Measurements from ENCODE around the gene IP6K1. TPM values are rescaled to one million over a fixed set of nuclear protein-coding genes. Genes with fewer than 3 reads are reported as not detected.

IP6K1 gene
- total RNA-seq, 6 experiments from 2014 or later: 12.6 to 19.6 (median 16.2) TPM

GRCh38 chr3:49722896-49723295 lies 63.4 kb downstream of the IP6K1 start:
- Histone ChIP-seq H3K27ac (peak overlapping the region; percentile 68 to 91 (median 90)), H3K36me3 (peaks cover 0 to 21% (median 10%) of the 10 kb centered on the region in 4 donors), H3K27me3 (no peaks in the 10 kb centered on the region), H3K4me1 (peaks cover 0 to 38% (median 5%) of the 10 kb centered on the region in 4 donors), H3K4me3 (peak overlapping the region; percentile 80 to 99 (median 92)), H3K9me3 (no peaks in the 10 kb centered on the region)
- ATAC-seq (no peak), DNase-seq (peak in 1 of 3 donors; percentile 54)
- intact Hi-C loops (cut with DNase I): no loop called here
- WGBS (ENCODE audit: insufficient coverage, low coverage, low lambda C conversion rate, missing lambda C conversion rate): 44% methylated on average over 4 of the region's 8 CpGs
- TF ChIP-seq POLR2A (IDR thresholded peaks at IDR 0.05) (no peak), CTCF (IDR thresholded peaks at IDR 0.05) (no peak)

DNA sequence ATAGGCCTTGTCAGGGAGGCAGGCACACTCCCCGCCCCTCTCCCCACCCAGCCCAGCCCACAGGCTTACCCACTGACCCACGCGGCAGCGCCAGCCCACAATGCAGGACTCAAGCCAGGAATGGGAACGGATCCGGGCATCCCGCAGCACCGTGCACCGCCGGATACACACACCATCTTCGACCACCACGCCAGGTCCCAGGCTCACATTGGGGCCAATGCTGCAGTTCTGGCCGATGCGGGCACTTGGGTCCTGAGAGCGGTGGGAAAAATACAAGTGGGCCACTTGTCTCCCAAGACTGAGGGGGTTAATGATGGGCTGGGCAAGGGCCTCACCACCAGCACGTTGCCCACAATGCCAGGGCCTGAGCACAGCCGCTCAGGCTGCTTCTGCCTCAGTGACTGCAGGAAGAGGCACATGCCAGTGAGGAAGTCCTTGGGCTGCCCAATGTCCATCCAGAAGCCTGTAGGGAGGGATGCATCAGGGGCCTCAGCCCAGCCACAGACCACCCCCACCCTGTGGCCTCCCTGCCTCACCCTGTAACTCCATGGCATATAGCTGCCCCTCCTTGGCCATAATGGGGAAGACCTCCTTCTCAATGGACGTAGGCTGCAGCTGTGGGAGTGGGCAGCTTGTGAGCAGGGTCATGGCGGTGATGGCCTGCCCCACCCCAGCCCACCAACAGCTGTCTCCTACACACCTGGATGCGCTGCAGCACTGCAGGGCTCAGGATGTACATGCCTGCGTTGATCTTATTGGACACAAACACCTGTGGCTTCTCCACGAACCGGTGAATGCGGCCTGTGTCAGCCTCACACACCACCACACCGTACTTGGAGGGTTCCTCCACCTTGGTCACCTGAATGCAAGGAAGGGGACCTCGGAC lies 64.2 kb downstream of the IP6K1 start:
- Histone ChIP-seq H3K27ac (no peak overlapping the region), H3K36me3 (peaks cover 0 to 20% (median 10%) of the 10 kb centered on the region in 4 donors), H3K4me1 (peaks cover 0 to 31% (median 5%) of the 10 kb centered on the region in 4 donors), H3K27me3 (no peaks in the 10 kb centered on the region), H3K9me3 (no peaks in the 10 kb centered on the region), H3K4me3 (peak overlapping the region in 2 of 3 donors; percentile 80 to 92)
- intact Hi-C loops (cut with DNase I): no loop called here
- peak in 1 of 3 donors; percentile 56 for DNase-seq
- no peak for ATAC-seq
- 70% methylated on average over 2 of the region's 26 CpGs for WGBS (ENCODE audit: insufficient coverage, low coverage, low lambda C conversion rate, missing lambda C conversion rate)
- no peak for TF ChIP-seq CTCF (IDR thresholded peaks at IDR 0.05)
- no peak for TF ChIP-seq POLR2A (IDR thresholded peaks at IDR 0.05)

- Histone ChIP-seq H3K27me3 (no peaks in the 10 kb centered on the region), H3K27ac (no peak overlapping the region), H3K36me3 (peaks cover 0 to 19% (median 8%) of the 10 kb centered on the region in 4 donors), H3K4me3 (no peak overlapping the region), H3K4me1 (peaks cover 0 to 31% (median 5%) of the 10 kb centered on the region in 4 donors), H3K9me3 (no peaks in the 10 kb centered on the region)
- TF ChIP-seq CTCF (IDR thresholded peaks at IDR 0.05) (no peak), POLR2A (IDR thresholded peaks at IDR 0.05) (no peak)
- 67% methylated on average over 5 of the region's 9 CpGs for WGBS (ENCODE audit: insufficient coverage, low coverage, low lambda C conversion rate, missing lambda C conversion rate)
- ATAC-seq: no peak
- intact Hi-C loops (cut with DNase I): no loop called here
- no peak for DNase-seq
Observed at GRCh38 chr3:49721596-49721895, 64.8 kb downstream of the IP6K1 start.

DNA sequence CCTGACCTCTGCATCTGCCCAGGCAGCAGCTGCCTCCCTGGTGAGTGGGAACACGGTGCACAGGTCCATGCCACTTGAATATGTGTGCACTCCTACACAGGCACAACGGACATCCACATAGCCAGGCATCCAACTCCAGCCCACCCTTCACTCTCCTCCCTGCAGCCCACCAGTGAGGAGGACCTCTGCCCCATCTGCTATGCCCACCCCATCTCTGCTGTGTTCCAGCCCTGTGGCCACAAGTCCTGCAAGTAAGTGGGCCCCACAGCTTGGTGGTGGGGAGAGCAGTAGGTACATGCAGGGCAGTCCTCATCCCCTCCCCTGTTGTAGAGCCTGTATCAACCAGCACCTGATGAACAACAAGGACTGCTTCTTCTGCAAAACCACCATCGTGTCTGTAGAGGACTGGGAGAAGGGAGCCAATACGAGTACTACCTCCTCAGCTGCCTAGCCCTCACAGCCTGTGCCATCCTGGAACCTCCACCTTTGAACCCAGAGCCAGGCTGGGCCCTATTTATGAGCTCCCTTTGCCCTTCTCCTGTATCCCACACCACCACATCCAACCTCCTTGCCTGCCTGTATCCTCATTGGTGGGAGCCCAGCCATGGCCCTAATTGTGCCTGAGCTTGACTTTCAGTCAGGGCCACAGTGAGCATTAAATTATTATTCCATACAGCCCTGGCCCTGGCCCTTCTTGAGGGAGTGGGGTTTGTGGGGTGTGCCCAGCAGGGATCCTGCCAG lies 65.3 kb downstream of the IP6K1 start:
- WGBS (ENCODE audit: insufficient coverage, low coverage, low lambda C conversion rate, missing lambda C conversion rate): 20% methylated on average over 1 of the region's 4 CpGs
- peaks cover 0 to 19% (median 10%) of the 10 kb centered on the region in 4 donors for H3K36me3 ChIP-seq
- H3K27me3 ChIP-seq: no peaks in the 10 kb centered on the region
- peak in 1 of 3 donors; percentile 48 for DNase-seq
- TF ChIP-seq CTCF (IDR thresholded peaks at IDR 0.05) (no peak), POLR2A (IDR thresholded peaks at IDR 0.05) (no peak)
- no peak overlapping the region for H3K27ac ChIP-seq
- ATAC-seq: no peak
- peaks cover 0 to 31% (median 5%) of the 10 kb centered on the region in 4 donors for H3K4me1 ChIP-seq
- intact Hi-C loops (cut with DNase I): no loop called here
- no peak overlapping the region for H3K4me3 ChIP-seq
- no peaks in the 10 kb centered on the region for H3K9me3 ChIP-seq
